Fibroblast of peridontal ligament (primary cell): ENCODE data around the gene SYT12.
"Not testable (repeated sequence)": the region's sequence is repeated elsewhere in the genome, so short reads cannot be mapped to it uniquely, and the experiment has no call there.

Experiments used
- DNase-seq: peaks from one replicate; pipeline ENCODE4 v3.0.0-alpha.2; 2010; ENCODE audit errors: extremely low read depth

Gene SYT12

GRCh38 chr11:66996609-66997273 lies 26.2 kb upstream of the SYT12 start:
- DNase-seq: peak; percentile 42

GRCh38 chr11:66999555-66999954 lies 23.4 kb upstream of the SYT12 start:
- no peak for DNase-seq

- no peak for DNase-seq
Measured at GRCh38 chr11:67001332-67001731, 21.6 kb upstream of the SYT12 start.

- DNase-seq: no peak
Measured at GRCh38 chr11:67002297-67002913, 20.5 kb upstream of the SYT12 start.

- DNase-seq: no peak
Measured at GRCh38 chr11:67002921-67003411, 20.0 kb upstream of the SYT12 start.

- DNase-seq: not testable (repeated sequence)
Measured at GRCh38 chr11:67005200-67005599, 17.7 kb upstream of the SYT12 start.

GRCh38 chr11:67006029-67006884 lies 16.7 kb upstream of the SYT12 start:
- DNase-seq: peak; percentile 51

- DNase-seq: no peak
Measured at GRCh38 chr11:67007126-67007525, 15.8 kb upstream of the SYT12 start.

GRCh38 chr11:67010296-67010905 lies 12.5 kb upstream of the SYT12 start:
- no peak for DNase-seq

GRCh38 chr11:67013511-67014045 lies 9.4 kb upstream of the SYT12 start:
- DNase-seq: no peak

- DNase-seq: no peak
Measured at GRCh38 chr11:67014343-67014742, 8.6 kb upstream of the SYT12 start.

GRCh38 chr11:67015048-67015447 lies 7.9 kb upstream of the SYT12 start:
- no peak for DNase-seq

GRCh38 chr11:67016550-67016949 lies 6.4 kb upstream of the SYT12 start:
- DNase-seq: no peak

- DNase-seq: no peak
Measured at GRCh38 chr11:67020949-67021348, 2.0 kb upstream of the SYT12 start.

GRCh38 chr11:67022341-67022933 lies 497 bp upstream of the SYT12 start:
- DNase-seq: no peak

GRCh38 chr11:67023957-67024353 lies 1.0 kb downstream of the SYT12 start:
- no peak for DNase-seq

- DNase-seq: no peak
Measured at GRCh38 chr11:67024410-67024809, 1.5 kb downstream of the SYT12 start.

GRCh38 chr11:67024966-67025365 lies 2.0 kb downstream of the SYT12 start:
- no peak for DNase-seq

- DNase-seq: no peak
Measured at GRCh38 chr11:67025750-67026149, 2.8 kb downstream of the SYT12 start.

GRCh38 chr11:67026941-67027340 lies 4.0 kb downstream of the SYT12 start:
- DNase-seq: no peak

GRCh38 chr11:67027483-67027930 lies 4.6 kb downstream of the SYT12 start:
- DNase-seq: no peak
